B cell (primary cell): ENCODE data around the gene GPR146.

Experiments used
- EZH2 ChIP-seq: IDR thresholded peaks from 2 replicates; pipeline ENCODE4 v1.6.1; 2012; ENCODE audit warnings: borderline replicate concordance, low read depth, mild to moderate bottlenecking, moderate library complexity, low read length; ENCODE audit not compliant: insufficient read depth, poor library complexity, severe bottlenecking
- TF ChIP-seq, protein P1 (sequence below): fragments of 200-600 bp; IDR thresholded peaks from one replicate; pipeline ENCODE4 v1.8.0; 2022; ENCODE audit warnings: antibody characterized with exemption, mild to moderate bottlenecking

DNA sequence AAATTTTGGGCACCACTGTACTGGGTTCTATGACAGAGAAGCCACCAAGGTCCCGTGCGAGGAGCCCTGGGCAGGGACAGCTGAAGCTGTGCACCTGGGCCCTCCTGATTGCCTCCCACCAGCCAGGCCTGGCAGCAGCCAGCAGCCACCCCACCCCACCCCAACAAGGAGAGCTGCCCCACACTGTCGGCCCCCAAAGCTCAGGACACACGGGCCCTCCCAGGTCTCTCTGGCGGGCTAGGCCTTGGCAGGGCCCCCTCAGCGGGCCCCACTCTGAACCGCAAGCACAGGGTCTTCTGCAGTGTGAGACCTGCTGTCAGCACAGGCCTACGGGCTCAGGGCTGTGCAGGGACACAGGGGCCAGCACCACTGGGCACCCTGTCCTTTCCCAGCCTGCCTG is 5.5 kb downstream of the GPR146 start:
- TF ChIP-seq, protein P1, sequence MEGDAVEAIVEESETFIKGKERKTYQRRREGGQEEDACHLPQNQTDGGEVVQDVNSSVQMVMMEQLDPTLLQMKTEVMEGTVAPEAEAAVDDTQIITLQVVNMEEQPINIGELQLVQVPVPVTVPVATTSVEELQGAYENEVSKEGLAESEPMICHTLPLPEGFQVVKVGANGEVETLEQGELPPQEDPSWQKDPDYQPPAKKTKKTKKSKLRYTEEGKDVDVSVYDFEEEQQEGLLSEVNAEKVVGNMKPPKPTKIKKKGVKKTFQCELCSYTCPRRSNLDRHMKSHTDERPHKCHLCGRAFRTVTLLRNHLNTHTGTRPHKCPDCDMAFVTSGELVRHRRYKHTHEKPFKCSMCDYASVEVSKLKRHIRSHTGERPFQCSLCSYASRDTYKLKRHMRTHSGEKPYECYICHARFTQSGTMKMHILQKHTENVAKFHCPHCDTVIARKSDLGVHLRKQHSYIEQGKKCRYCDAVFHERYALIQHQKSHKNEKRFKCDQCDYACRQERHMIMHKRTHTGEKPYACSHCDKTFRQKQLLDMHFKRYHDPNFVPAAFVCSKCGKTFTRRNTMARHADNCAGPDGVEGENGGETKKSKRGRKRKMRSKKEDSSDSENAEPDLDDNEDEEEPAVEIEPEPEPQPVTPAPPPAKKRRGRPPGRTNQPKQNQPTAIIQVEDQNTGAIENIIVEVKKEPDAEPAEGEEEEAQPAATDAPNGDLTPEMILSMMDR = no peak
- no peak for TF ChIP-seq EZH2
